H1 (cell line): ENCODE results near the gene HSPA1L.

ENCODE experiments used
- CTCF ChIP-seq, 3 experiments: IDR thresholded peaks; 1 replicate in 2 of 3; 2 replicates in 1 of 3; pipeline versions ENCODE4 v1.5.1 to v1.6.1; 2011; ENCODE audit warnings: low read length in 3 of 3, mild to moderate bottlenecking in 3 of 3, inconsistent platforms in 2 of 3, low read depth in 1 of 3, moderate library complexity in 1 of 3; ENCODE audit not compliant: insufficient read depth in 1 of 3; ENCODE audit errors: control extremely low read depth in 1 of 3
- EGR1 ChIP-seq: IDR thresholded peaks from 2 replicates; pipeline ENCODE4 v1.6.1; 2011; ENCODE audit warnings: low read depth, low read length, borderline replicate concordance
- EP300 ChIP-seq, 2 experiments: IDR thresholded peaks; 1 replicate in 1 of 2; 2 replicates in 1 of 2; pipeline ENCODE4 v1.6.1; 2011 to 2012; ENCODE audit warnings: low read depth in 2 of 2, low read length in 2 of 2, mild to moderate bottlenecking in 2 of 2, borderline replicate concordance in 1 of 2, inconsistent platforms in 1 of 2, moderate library complexity in 1 of 2

GRCh38 chr6:31836474-31837368, 21.6 kb upstream of the HSPA1L start:
- no peak for TF ChIP-seq EGR1
- TF ChIP-seq EP300 (IDR thresholded peaks at IDR 0.05; ENCODE audit: borderline replicate concordance in 1 of 2, low read depth in 2 of 2, low read length in 2 of 2) = no peak
- TF ChIP-seq CTCF (IDR thresholded peaks at IDR 0.05; ENCODE audit: control extremely low read depth in 1 of 3, insufficient read depth in 1 of 3, low read depth in 1 of 3, low read length in 3 of 3) = no peak
